OCI-LY1 (cell line): ENCODE measurements around the gene WIPF3.

ENCODE experiments used
- H2AFZ ChIP-seq: fragments of 200-600 bp; sonication (generic), shearing (Covaris generic); 2 replicates; pipeline ENCODE4 v1.6.0; 2014; ENCODE audit warnings: antibody characterized with exemption, mild to moderate bottlenecking, low read length
- H3F3A ChIP-seq: fragments of 200-600 bp; sonication (generic), shearing (Covaris generic); 2 replicates; pipeline ENCODE4 v1.6.0; 2014; ENCODE audit warnings: mild to moderate bottlenecking, antibody characterized with exemption, low read length, moderate library complexity; ENCODE audit not compliant: insufficient read depth
- H3K27ac ChIP-seq: fragments of 200-600 bp; sonication (generic); 2 replicates; pipeline ENCODE4 v1.5.1; 2014; ENCODE audit warnings: low read length, mixed run types, mild to moderate bottlenecking, low read depth; ENCODE audit not compliant: poor library complexity, severe bottlenecking
- H3K27me3 ChIP-seq: fragments of 200-600 bp; sonication (generic); 2 replicates; pipeline ENCODE4 v1.6.0; 2014; ENCODE audit warnings: antibody characterized with exemption, mild to moderate bottlenecking, low read length, moderate library complexity; ENCODE audit not compliant: insufficient read depth
- H3K36me3 ChIP-seq: fragments of 200-600 bp; sonication (generic); 2 replicates; pipeline ENCODE4 v1.6.1; 2014; ENCODE audit warnings: mild to moderate bottlenecking, antibody characterized with exemption, low read length, moderate library complexity, mixed read lengths; ENCODE audit not compliant: insufficient read depth
- H3K4me1 ChIP-seq: fragments of 200-600 bp; sonication (generic); 2 replicates; pipeline ENCODE4 v1.5.1; 2014; ENCODE audit warnings: mild to moderate bottlenecking, low read length, moderate library complexity; ENCODE audit not compliant: insufficient read depth, severe bottlenecking
- H3K4me2 ChIP-seq: fragments of 200-600 bp; sonication (generic), shearing (Covaris generic); 2 replicates; pipeline ENCODE4 v1.6.1; 2014; ENCODE audit warnings: low read length
- H3K4me3 ChIP-seq: fragments of 200-600 bp; sonication (generic); 2 replicates; pipeline ENCODE4 v1.5.1; 2014; ENCODE audit warnings: low read length, low read depth, mild to moderate bottlenecking, mixed read lengths; ENCODE audit not compliant: poor library complexity, severe bottlenecking
- H3K79me2 ChIP-seq: fragments of 200-600 bp; shearing (Covaris generic); 2 replicates; pipeline ENCODE4 v1.6.1; 2016; ENCODE audit warnings: mixed run types, low read length, mixed read lengths; ENCODE audit not compliant: insufficient read depth
- H3K9ac ChIP-seq: fragments of 200-600 bp; sonication (generic), shearing (Covaris generic); 2 replicates; pipeline ENCODE4 v1.6.1; 2014; ENCODE audit warnings: mild to moderate bottlenecking, low read length, mixed read lengths
- H3K9me2 ChIP-seq: fragments of 200-600 bp; sonication (generic), shearing (Covaris generic); 2 replicates; pipeline ENCODE4 v1.6.1; 2014; ENCODE audit warnings: low read depth, mild to moderate bottlenecking, low read length, mixed read lengths
- H3K9me3 ChIP-seq: fragments of 200-600 bp; shearing (Covaris generic); 2 replicates; pipeline ENCODE4 v1.6.1; 2014; ENCODE audit warnings: low read length, mixed read lengths
- H4K20me1 ChIP-seq: fragments of 200-600 bp; sonication (generic), shearing (Covaris generic); 2 replicates; pipeline ENCODE4 v1.6.0; 2016; ENCODE audit warnings: mild to moderate bottlenecking, low read length; ENCODE audit not compliant: insufficient read depth
- CTCF ChIP-seq: fragments of 200-600 bp; sonication (generic), shearing (Covaris generic); IDR thresholded peaks from 2 replicates; pipeline ENCODE4 v1.5.1; 2017; ENCODE audit warnings: mild to moderate bottlenecking, antibody characterized with exemption, low read length, moderate library complexity, mixed read lengths
- EZH2 ChIP-seq: fragments of 200-600 bp; sonication (generic), shearing (Covaris generic); IDR thresholded peaks from 2 replicates; pipeline ENCODE4 v1.8.0; 2017; ENCODE audit warnings: borderline replicate concordance, mixed run types, mild to moderate bottlenecking, antibody characterized with exemption, low read length, moderate library complexity, mixed read lengths

Gene WIPF3

GRCh38 chr7:29810813-29811482 is 4.6 kb downstream of the WIPF3 start:
- no peak overlapping the region for H3K4me2 ChIP-seq
- H3K9me3 ChIP-seq, result no peaks in the 10 kb centered on the region
- H3K4me3 ChIP-seq, result no peak overlapping the region
- no peaks in the 10 kb centered on the region for H3K9me2 ChIP-seq
- no peak overlapping the region for H3K27ac ChIP-seq
- H3K36me3 ChIP-seq, result no peaks in the 10 kb centered on the region
- H3F3A ChIP-seq, result no peaks in the 10 kb centered on the region
- H3K4me1 ChIP-seq, result no peaks in the 10 kb centered on the region
- no peaks in the 10 kb centered on the region for H3K79me2 ChIP-seq
- H4K20me1 ChIP-seq, result no peaks in the 10 kb centered on the region
- H3K9ac ChIP-seq, result no peak overlapping the region
- H2AFZ ChIP-seq, result no peak overlapping the region
- no peak for TF ChIP-seq CTCF
- no peak for TF ChIP-seq EZH2
- H3K27me3 ChIP-seq, result 0 out of 2 replicates have a peak, but pooled peaks cover 9% of the 10 kb centered on the region

DNA sequence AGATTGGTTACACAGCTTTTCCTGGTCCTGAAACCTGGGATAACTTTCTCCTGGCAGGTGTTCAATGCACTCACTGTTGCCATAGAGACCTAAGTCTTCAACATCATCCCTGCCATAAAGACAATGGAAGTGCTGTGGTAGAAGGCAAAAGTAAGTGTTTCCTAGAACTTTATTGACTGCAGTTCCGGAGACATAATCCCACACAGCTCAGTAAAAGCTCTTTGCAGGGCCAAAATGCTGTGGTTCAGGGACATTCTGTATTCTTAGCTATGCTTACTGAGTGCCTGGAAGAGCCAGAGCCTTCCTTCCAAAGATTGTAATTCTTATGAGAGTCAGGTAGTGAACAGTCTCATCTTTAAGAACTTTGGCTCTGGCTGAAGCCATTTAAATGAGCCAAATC is 5.3 kb downstream of the WIPF3 start:
- Histone ChIP-seq H3K9me2 (no peaks in the 10 kb centered on the region), H3F3A (no peaks in the 10 kb centered on the region), H3K9ac (no peak overlapping the region), H3K27me3 (0 out of 2 replicates have a peak, but pooled peaks cover 9% of the 10 kb centered on the region), H3K9me3 (no peaks in the 10 kb centered on the region), H2AFZ (no peak overlapping the region), H3K4me1 (no peaks in the 10 kb centered on the region), H3K36me3 (no peaks in the 10 kb centered on the region), H4K20me1 (no peaks in the 10 kb centered on the region), H3K4me2 (no peak overlapping the region), H3K4me3 (no peak overlapping the region), H3K79me2 (no peaks in the 10 kb centered on the region), H3K27ac (no peak overlapping the region)
- TF ChIP-seq EZH2 (no peak), CTCF (no peak)

GRCh38 chr7:29812185-29812876 is 6.0 kb downstream of the WIPF3 start:
- TF ChIP-seq EZH2 (no peak), CTCF (no peak)
- Histone ChIP-seq H3K4me3 (no peak overlapping the region), H3K36me3 (no peaks in the 10 kb centered on the region), H2AFZ (no peak overlapping the region), H3K4me1 (no peaks in the 10 kb centered on the region), H3K27ac (no peak overlapping the region), H3K9me3 (no peaks in the 10 kb centered on the region), H4K20me1 (no peaks in the 10 kb centered on the region), H3K9ac (no peak overlapping the region), H3F3A (no peaks in the 10 kb centered on the region), H3K27me3 (0 out of 2 replicates have a peak, but pooled peaks cover 9% of the 10 kb centered on the region), H3K4me2 (no peak overlapping the region), H3K9me2 (no peaks in the 10 kb centered on the region), H3K79me2 (no peaks in the 10 kb centered on the region)
